H9 (cell line): Measurements from ENCODE around the gene TLE6. TPM values are rescaled to one million over a fixed set of nuclear protein-coding genes. Genes with fewer than 3 reads are reported as not detected.
A peak's percentile ranks its signal among the peaks of the same experiment; 100 is the strongest.

Source experiments
- DNase-seq: peaks from one replicate; pipeline ENCODE4 v3.0.0-alpha.2; 2017
- H2AFZ ChIP-seq: one replicate; pipeline ENCODE4 v1.6.1; 2013; ENCODE audit warnings: mild to moderate bottlenecking, low read length, control low read depth, moderate library complexity
- H2AK5ac ChIP-seq: 2 replicates; pipeline ENCODE4 v1.6.1; 2013; ENCODE audit warnings: low read length, control low read depth, mixed read lengths; ENCODE audit not compliant: insufficient read length
- H2BK120ac ChIP-seq: one replicate; pipeline ENCODE4 v1.6.1; 2013; ENCODE audit warnings: low read depth, mild to moderate bottlenecking, low read length, control low read depth, inconsistent platforms; ENCODE audit not compliant: poor library complexity, severe bottlenecking
- H2BK12ac ChIP-seq: 2 replicates; pipeline ENCODE4 v1.6.1; 2013; ENCODE audit warnings: low read length, control low read depth, mixed read lengths, low read depth; ENCODE audit not compliant: insufficient read length
- H2BK15ac ChIP-seq: 2 replicates; pipeline ENCODE4 v1.6.1; 2013; ENCODE audit warnings: low read depth, low read length, control low read depth
- H2BK20ac ChIP-seq: one replicate; pipeline ENCODE4 v1.6.1; 2013; ENCODE audit warnings: low read depth, mild to moderate bottlenecking, low read length, control low read depth, inconsistent platforms; ENCODE audit not compliant: poor library complexity, severe bottlenecking
- H2BK5ac ChIP-seq: 2 replicates; pipeline ENCODE4 v1.6.1; 2013; ENCODE audit warnings: low read length, control low read depth, mixed read lengths; ENCODE audit not compliant: insufficient read length
- H3K14ac ChIP-seq: 2 replicates; pipeline ENCODE4 v1.6.1; 2013; ENCODE audit warnings: low read length, control low read depth; ENCODE audit not compliant: insufficient read depth
- H3K18ac ChIP-seq: 2 replicates; pipeline ENCODE4 v1.6.1; 2013; ENCODE audit warnings: low read depth, mild to moderate bottlenecking, mixed read lengths, low read length, control low read depth; ENCODE audit not compliant: insufficient read length
- H3K23ac ChIP-seq: 2 replicates; pipeline ENCODE4 v1.6.1; 2013; ENCODE audit warnings: low read length, control low read depth, mixed read lengths, low read depth; ENCODE audit not compliant: insufficient read length
- H3K23me2 ChIP-seq: 2 replicates; pipeline ENCODE4 v1.6.1; 2013; ENCODE audit warnings: low read depth, mild to moderate bottlenecking, mixed read lengths, low read length, control low read depth; ENCODE audit not compliant: insufficient read length, poor library complexity, severe bottlenecking
- H3K27ac ChIP-seq: 2 replicates; pipeline ENCODE4 v1.5.1; 2013; ENCODE audit warnings: low read length, control low read depth, mixed read lengths, low read depth; ENCODE audit not compliant: insufficient read length
- H3K27me3 ChIP-seq: 2 replicates; pipeline ENCODE4 v1.6.1; 2013; ENCODE audit warnings: low read length, control low read depth, inconsistent platforms; ENCODE audit not compliant: insufficient read depth
- H3K4ac ChIP-seq: 2 replicates; pipeline ENCODE4 v1.6.1; 2013; ENCODE audit warnings: low read depth, mild to moderate bottlenecking, control low read depth, inconsistent platforms, low read length, moderate library complexity
- H3K4me1 ChIP-seq: 2 replicates; pipeline ENCODE4 v1.6.1; 2013; ENCODE audit warnings: low read length, control low read depth, inconsistent platforms; ENCODE audit not compliant: insufficient read depth
- H3K4me2 ChIP-seq: 2 replicates; pipeline ENCODE4 v1.6.1; 2013; ENCODE audit warnings: low read length, control low read depth, mixed read lengths; ENCODE audit not compliant: insufficient read length, insufficient read depth
- H3K56ac ChIP-seq: 2 replicates; pipeline ENCODE4 v1.6.1; 2013; ENCODE audit warnings: low read depth, mild to moderate bottlenecking, mixed read lengths, low read length, control low read depth; ENCODE audit not compliant: insufficient read length
- H3K79me1 ChIP-seq: 2 replicates; pipeline ENCODE4 v1.6.1; 2013; ENCODE audit warnings: low read depth, mild to moderate bottlenecking, moderate library complexity, low read length, control low read depth, inconsistent platforms; ENCODE audit not compliant: insufficient read depth, poor library complexity, severe bottlenecking
- H3K79me2 ChIP-seq: 2 replicates; pipeline ENCODE4 v1.6.1; 2013; ENCODE audit warnings: low read length, control low read depth, inconsistent platforms; ENCODE audit not compliant: insufficient read depth
- H3K9ac ChIP-seq: 2 replicates; pipeline ENCODE4 v1.6.1; 2013; ENCODE audit warnings: low read length, control low read depth, mixed read lengths; ENCODE audit not compliant: insufficient read length; ENCODE audit errors: extremely low read depth
- H3K9me3 ChIP-seq: one replicate; pipeline ENCODE4 v1.6.1; 2013; ENCODE audit warnings: low read depth, low read length, inconsistent platforms; ENCODE audit not compliant: control insufficient read depth
- H3T11ph ChIP-seq: one replicate; pipeline ENCODE4 v1.6.1; 2013; ENCODE audit warnings: mild to moderate bottlenecking, low read length, control low read depth, inconsistent platforms
- H4K20me1 ChIP-seq: one replicate; pipeline ENCODE4 v1.6.1; 2013; ENCODE audit not compliant: control insufficient read depth, insufficient read length, insufficient read depth
- H4K5ac ChIP-seq: 2 replicates; pipeline ENCODE4 v1.6.1; 2013; ENCODE audit warnings: low read depth, mild to moderate bottlenecking, mixed read lengths, low read length, control low read depth; ENCODE audit not compliant: insufficient read length
- H4K8ac ChIP-seq: replicated peaks from 2 replicates; pipeline ENCODE4 v1.6.1; 2013; ENCODE audit warnings: low read length, control low read depth, mixed read lengths, low read depth; ENCODE audit not compliant: insufficient read length
- H4K91ac ChIP-seq: 2 replicates; pipeline ENCODE4 v1.6.1; 2013; ENCODE audit warnings: low read depth, mild to moderate bottlenecking, moderate library complexity, mixed read lengths, low read length, control low read depth; ENCODE audit not compliant: insufficient read length
- H3K27ac Mint-ChIP-seq, 3 experiments: 2 replicates in 2 of 3; 3 replicates in 1 of 3; pipeline ENCODE4 v1.8.0; 2020 to 2021; ENCODE audit warnings: mixed read lengths in 3 of 3, mild to moderate bottlenecking in 1 of 3, moderate library complexity in 1 of 3
- H3K27me3 Mint-ChIP-seq: 2 replicates; pipeline ENCODE4 v1.8.0; 2021; ENCODE audit warnings: low read depth, mild to moderate bottlenecking, moderate library complexity, mixed read lengths
- H3K36me3 Mint-ChIP-seq, 3 experiments: 2 replicates in 2 of 3; 3 replicates in 1 of 3; pipeline ENCODE4 v1.8.0; 2020 to 2021; ENCODE audit warnings: low read depth in 3 of 3, mixed read lengths in 3 of 3; ENCODE audit not compliant: insufficient read depth in 1 of 3
- H3K4me1 Mint-ChIP-seq, 2 experiments: 2 replicates each; pipeline ENCODE4 v1.8.0; 2020; ENCODE audit warnings: mixed read lengths in 2 of 2
- H3K4me3 Mint-ChIP-seq, 2 experiments: 2 replicates in 1 of 2; 3 replicates in 1 of 2; pipeline ENCODE4 v1.8.0; 2020 to 2021; ENCODE audit warnings: mild to moderate bottlenecking in 2 of 2, mixed read lengths in 2 of 2, moderate library complexity in 1 of 2
- H3K9me3 Mint-ChIP-seq, 2 experiments: 2 replicates in 1 of 2; 3 replicates in 1 of 2; pipeline ENCODE4 v1.8.0; 2020; ENCODE audit warnings: mild to moderate bottlenecking in 2 of 2, mixed read lengths in 2 of 2, moderate library complexity in 1 of 2
- WGBS: extraction: QIAGEN DNeasy Blood & Tissue Kit; methylation state at CpG from one replicate; pipeline ENCODE4 v1.1.7; 2013; ENCODE audit warnings: missing lambda C conversion rate, low lambda C conversion rate, mixed read lengths; ENCODE audit not compliant: insufficient read length; ENCODE audit errors: extremely low coverage; 5-methylcytosine and 5-hydroxymethylcytosine counted together
- total RNA-seq: library from RNA; stranded (reverse); gene quantifications from 2 replicates; pipeline ENCODE4 v1.2.1, GENCODE V29; 2021
- TF ChIP-seq, protein P1 (sequence below): fragments of 200-600 bp; sonication (generic); conservative IDR thresholded peaks from 3 replicates; pipeline ENCODE4 v1.8.0; 2021; ENCODE audit warnings: antibody characterized with exemption, mild to moderate bottlenecking

The TLE6 gene
- total RNA-seq, 1 experiment from 2014 or later = 1.7 TPM

DNA sequence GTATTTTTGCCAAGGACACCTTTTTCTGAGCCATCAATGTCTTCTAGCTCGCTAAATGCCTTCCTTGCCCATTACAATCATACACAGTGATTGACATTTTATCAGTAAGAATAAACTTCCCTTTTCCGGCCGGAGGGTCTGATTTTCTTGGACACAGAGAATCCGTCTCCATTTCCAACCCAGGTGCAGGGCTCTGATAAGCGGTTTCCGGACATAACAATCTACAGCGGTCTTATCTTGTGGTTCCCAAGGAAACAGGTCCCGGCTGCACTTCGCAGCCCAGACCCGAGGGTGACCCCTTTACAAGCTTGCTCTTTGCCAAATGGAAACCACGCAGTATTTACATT is 27.5 kb upstream of the TLE6 start:
- no peak overlapping the region for H3K23ac ChIP-seq
- no peaks in the 10 kb centered on the region for H3K23me2 ChIP-seq
- peaks cover 3% of the 10 kb centered on the region; the same call in 1 of the 2 replicates for H3K4me1 ChIP-seq
- H4K5ac ChIP-seq = no peak overlapping the region
- no peaks in the 10 kb centered on the region for H3K79me1 ChIP-seq
- H4K8ac ChIP-seq = no peak overlapping the region
- Mint-ChIP-seq H3K27me3 (no peaks in the 10 kb centered on the region), H3K27ac (peak overlapping the region; percentile 97 to 98 (median 97); a peak in 5 of 7 replicates), H3K4me3 (peak overlapping the region; percentile 97 to 99), H3K4me1 (peaks cover 8 to 16% of the 10 kb centered on the region in 2 experiments), H3K9me3 (no peaks in the 10 kb centered on the region), H3K36me3 (no peaks in the 10 kb centered on the region; a peak in 1 of 7 replicates)
- no peak overlapping the region for H2AFZ ChIP-seq
- no peaks in the 10 kb centered on the region for H3K9me3 ChIP-seq
- no peak overlapping the region for H2BK20ac ChIP-seq
- H3K14ac ChIP-seq = no peak overlapping the region
- no peak overlapping the region for H3T11ph ChIP-seq
- TF ChIP-seq, protein P1, sequence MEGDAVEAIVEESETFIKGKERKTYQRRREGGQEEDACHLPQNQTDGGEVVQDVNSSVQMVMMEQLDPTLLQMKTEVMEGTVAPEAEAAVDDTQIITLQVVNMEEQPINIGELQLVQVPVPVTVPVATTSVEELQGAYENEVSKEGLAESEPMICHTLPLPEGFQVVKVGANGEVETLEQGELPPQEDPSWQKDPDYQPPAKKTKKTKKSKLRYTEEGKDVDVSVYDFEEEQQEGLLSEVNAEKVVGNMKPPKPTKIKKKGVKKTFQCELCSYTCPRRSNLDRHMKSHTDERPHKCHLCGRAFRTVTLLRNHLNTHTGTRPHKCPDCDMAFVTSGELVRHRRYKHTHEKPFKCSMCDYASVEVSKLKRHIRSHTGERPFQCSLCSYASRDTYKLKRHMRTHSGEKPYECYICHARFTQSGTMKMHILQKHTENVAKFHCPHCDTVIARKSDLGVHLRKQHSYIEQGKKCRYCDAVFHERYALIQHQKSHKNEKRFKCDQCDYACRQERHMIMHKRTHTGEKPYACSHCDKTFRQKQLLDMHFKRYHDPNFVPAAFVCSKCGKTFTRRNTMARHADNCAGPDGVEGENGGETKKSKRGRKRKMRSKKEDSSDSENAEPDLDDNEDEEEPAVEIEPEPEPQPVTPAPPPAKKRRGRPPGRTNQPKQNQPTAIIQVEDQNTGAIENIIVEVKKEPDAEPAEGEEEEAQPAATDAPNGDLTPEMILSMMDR = no peak
- no peak overlapping the region for H2BK5ac ChIP-seq
- WGBS = no CpG with 5 or more reads among the region's 11 CpGs
- H3K4me2 ChIP-seq = peak overlapping the region; percentile 76
- DNase-seq = no peak
- peak overlapping the region; percentile 80 for H3K9ac ChIP-seq
- no peak overlapping the region for H2BK12ac ChIP-seq
- no peak overlapping the region for H3K56ac ChIP-seq
- no peak overlapping the region for H2BK120ac ChIP-seq
- H3K4ac ChIP-seq = no peak overlapping the region
- H4K91ac ChIP-seq = no peak overlapping the region
- peaks cover 5% of the 10 kb centered on the region; the same call in 1 of the 2 replicates for H3K79me2 ChIP-seq
- H3K18ac ChIP-seq = no peak overlapping the region
- H4K20me1 ChIP-seq = no peaks in the 10 kb centered on the region
- no peak overlapping the region for H2AK5ac ChIP-seq
- H3K27ac ChIP-seq = no peak overlapping the region
- H2BK15ac ChIP-seq = no peak overlapping the region
- no peaks in the 10 kb centered on the region for H3K27me3 ChIP-seq
